ENCODE measurements around the gene PPP3CA. TPM values are rescaled to one million over a fixed set of nuclear protein-coding genes. Genes with fewer than 3 reads are reported as not detected.

PPP3CA gene
- total and polyA plus RNA-seq, 2 of the 13 experiments (the other 11 are each of a cell fraction or from before 2014, with no cell fraction given) = 4.8 to 13.2 TPM

DNA sequence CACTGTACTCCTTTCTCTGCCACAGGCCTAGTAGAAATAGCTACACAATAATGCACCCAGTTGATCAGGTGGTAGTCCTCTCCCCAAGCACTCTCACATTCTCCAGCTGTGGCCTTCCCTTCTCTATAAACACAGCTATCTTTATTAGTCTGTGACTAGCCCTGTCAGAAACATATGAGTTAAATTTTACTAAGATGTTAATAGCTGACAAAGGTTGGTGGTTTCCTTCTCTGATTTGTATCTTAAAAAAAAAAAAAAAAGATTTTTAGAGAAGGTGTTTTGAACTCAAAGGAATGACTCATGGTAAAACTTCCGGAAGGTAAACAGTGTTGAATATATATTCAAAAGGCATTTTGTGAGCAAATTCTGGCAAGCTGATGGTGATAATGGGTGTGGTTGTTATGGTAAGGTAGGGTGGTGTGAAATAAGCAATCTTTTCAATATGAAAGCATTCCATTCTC, 327.4 kb downstream of the PPP3CA start (continued):
- TF ChIP-seq, protein P1, sequence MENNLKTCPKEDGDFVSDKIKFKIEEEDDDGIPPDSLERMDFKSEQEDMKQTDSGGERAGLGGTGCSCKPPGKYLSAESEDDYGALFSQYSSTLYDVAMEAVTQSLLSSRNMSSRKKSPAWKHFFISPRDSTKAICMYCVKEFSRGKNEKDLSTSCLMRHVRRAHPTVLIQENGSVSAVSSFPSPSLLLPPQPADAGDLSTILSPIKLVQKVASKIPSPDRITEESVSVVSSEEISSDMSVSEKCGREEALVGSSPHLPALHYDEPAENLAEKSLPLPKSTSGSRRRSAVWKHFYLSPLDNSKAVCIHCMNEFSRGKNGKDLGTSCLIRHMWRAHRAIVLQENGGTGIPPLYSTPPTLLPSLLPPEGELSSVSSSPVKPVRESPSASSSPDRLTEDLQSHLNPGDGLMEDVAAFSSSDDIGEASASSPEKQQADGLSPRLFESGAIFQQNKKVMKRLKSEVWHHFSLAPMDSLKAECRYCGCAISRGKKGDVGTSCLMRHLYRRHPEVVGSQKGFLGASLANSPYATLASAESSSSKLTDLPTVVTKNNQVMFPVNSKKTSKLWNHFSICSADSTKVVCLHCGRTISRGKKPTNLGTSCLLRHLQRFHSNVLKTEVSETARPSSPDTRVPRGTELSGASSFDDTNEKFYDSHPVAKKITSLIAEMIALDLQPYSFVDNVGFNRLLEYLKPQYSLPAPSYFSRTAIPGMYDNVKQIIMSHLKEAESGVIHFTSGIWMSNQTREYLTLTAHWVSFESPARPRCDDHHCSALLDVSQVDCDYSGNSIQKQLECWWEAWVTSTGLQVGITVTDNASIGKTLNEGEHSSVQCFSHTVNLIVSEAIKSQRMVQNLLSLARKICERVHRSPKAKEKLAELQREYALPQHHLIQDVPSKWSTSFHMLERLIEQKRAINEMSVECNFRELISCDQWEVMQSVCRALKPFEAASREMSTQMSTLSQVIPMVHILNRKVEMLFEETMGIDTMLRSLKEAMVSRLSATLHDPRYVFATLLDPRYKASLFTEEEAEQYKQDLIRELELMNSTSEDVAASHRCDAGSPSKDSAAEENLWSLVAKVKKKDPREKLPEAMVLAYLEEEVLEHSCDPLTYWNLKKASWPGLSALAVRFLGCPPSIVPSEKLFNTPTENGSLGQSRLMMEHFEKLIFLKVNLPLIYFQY (CRISPR knock-in tag; IDR thresholded peaks at IDR 0.05; ENCODE audit: borderline replicate concordance) = no peak
- TF ChIP-seq ZBTB21 (CRISPR knock-in tag; IDR thresholded peaks at IDR 0.05) = no peak

DNA sequence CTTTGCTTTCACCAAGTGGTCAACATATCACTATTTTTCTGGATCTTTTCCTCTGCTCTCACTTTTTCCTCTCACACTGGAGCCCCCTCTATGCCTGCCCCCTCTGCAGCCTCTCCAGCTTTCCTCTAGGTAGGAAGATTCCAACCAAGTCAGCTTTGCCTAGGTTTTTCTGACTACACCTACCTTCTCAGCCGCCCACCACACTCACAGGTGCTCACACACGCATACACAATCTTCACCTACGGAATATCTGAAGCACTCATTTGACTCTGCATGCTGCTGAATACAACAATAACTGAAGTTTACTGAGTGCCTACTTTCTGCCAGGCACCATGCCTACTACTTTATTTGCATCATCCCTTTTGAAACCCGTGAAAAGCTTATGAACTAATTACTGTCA, 328.0 kb downstream of the PPP3CA start:
- no peak overlapping the region for H3K4me3 ChIP-seq (replicated peaks in 1 of 3; ENCODE audit: insufficient read depth in 1 of 3, low read depth in 2 of 3, low read length in 3 of 3)
- H3K79me2 ChIP-seq (ENCODE audit: insufficient read depth, low read length) = no peaks in the 10 kb centered on the region
- no TSS peak for BruUV-seq (replicated peaks)
- intact Hi-C loops (cut with micrococcal nuclease; ENCODE audit: unreplicated experiment) = no loop called here
- ATAC-seq = no peak
- 98% methylated on average over 4 of the region's 4 CpGs for WGBS (ENCODE audit: low lambda C conversion rate)
- no peaks in the 10 kb centered on the region for H4K20me1 ChIP-seq (ENCODE audit: insufficient read depth, low read length)
- no peak overlapping the region for H2AFZ ChIP-seq (ENCODE audit: low read length)
- peaks cover 20% of the 10 kb centered on the region for H3K4me1 ChIP-seq (ENCODE audit: insufficient read depth, low read length)
- CTCF ChIA-PET (ENCODE audit: low intra/inter-chr PET ratio, low total read pairs) = no interaction called here
- no peak for DNase-seq (ENCODE audit: low spot score)
- H3K36me3 ChIP-seq (replicated peaks in 1 of 2; ENCODE audit: control insufficient read depth in 1 of 2, insufficient read depth in 2 of 2, low read length in 2 of 2) = no peaks in the 10 kb centered on the region
- H3K9me3 ChIP-seq (ENCODE audit: low read length) = no peaks in the 10 kb centered on the region
- FAIRE-seq = no peak
- POLR2A ChIA-PET = no interaction called here
- no peak overlapping the region for H3K27ac ChIP-seq (ENCODE audit: extremely low read length, insufficient read depth, low read length)
- in situ Hi-C loops (cut with HindIII; ENCODE audit: extremely low pct_ligation_motif_present, low pct_unique_long_range_greater_than_20kb) = no loop called here
- H3K27me3 ChIP-seq (ENCODE audit: control insufficient read depth in 1 of 2, insufficient read depth in 2 of 2, low read length in 2 of 2) = no peaks in the 10 kb centered on the region
- no peak for TF ChIP-seq TCF7 (IDR thresholded peaks at IDR 0.05; ENCODE audit: low read depth)
- no peak for TF ChIP-seq ZNF570 (CRISPR knock-in tag; IDR thresholded peaks at IDR 0.05; ENCODE audit: borderline replicate concordance)
- TF ChIP-seq KLF12 (CRISPR knock-in tag; IDR thresholded peaks at IDR 0.05; ENCODE audit: borderline replicate concordance) = no peak
- TF ChIP-seq ARHGAP35 (CRISPR knock-in tag; IDR thresholded peaks at IDR 0.05; ENCODE audit: borderline replicate concordance) = no peak
- TF ChIP-seq RFX5 (IDR thresholded peaks at IDR 0.05; ENCODE audit: low read depth, low read length) = no peak
- no peak for TF ChIP-seq GATAD2A (CRISPR knock-in tag; IDR thresholded peaks at IDR 0.05)
- TF ChIP-seq, protein P2, sequence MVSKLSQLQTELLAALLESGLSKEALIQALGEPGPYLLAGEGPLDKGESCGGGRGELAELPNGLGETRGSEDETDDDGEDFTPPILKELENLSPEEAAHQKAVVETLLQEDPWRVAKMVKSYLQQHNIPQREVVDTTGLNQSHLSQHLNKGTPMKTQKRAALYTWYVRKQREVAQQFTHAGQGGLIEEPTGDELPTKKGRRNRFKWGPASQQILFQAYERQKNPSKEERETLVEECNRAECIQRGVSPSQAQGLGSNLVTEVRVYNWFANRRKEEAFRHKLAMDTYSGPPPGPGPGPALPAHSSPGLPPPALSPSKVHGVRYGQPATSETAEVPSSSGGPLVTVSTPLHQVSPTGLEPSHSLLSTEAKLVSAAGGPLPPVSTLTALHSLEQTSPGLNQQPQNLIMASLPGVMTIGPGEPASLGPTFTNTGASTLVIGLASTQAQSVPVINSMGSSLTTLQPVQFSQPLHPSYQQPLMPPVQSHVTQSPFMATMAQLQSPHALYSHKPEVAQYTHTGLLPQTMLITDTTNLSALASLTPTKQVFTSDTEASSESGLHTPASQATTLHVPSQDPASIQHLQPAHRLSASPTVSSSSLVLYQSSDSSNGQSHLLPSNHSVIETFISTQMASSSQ (IDR thresholded peaks at IDR 0.05; ENCODE audit: low read depth) = no peak
- TF ChIP-seq, protein P2 (CRISPR knock-in tag; IDR thresholded peaks at IDR 0.05; ENCODE audit: borderline replicate concordance) = no peak
- TF ChIP-seq ZNF33A (CRISPR knock-in tag; IDR thresholded peaks at IDR 0.05; ENCODE audit: borderline replicate concordance) = no peak
- no peak for TF ChIP-seq SIN3B (IDR thresholded peaks at IDR 0.05; ENCODE audit: low read length)
- TF ChIP-seq, protein P3, sequence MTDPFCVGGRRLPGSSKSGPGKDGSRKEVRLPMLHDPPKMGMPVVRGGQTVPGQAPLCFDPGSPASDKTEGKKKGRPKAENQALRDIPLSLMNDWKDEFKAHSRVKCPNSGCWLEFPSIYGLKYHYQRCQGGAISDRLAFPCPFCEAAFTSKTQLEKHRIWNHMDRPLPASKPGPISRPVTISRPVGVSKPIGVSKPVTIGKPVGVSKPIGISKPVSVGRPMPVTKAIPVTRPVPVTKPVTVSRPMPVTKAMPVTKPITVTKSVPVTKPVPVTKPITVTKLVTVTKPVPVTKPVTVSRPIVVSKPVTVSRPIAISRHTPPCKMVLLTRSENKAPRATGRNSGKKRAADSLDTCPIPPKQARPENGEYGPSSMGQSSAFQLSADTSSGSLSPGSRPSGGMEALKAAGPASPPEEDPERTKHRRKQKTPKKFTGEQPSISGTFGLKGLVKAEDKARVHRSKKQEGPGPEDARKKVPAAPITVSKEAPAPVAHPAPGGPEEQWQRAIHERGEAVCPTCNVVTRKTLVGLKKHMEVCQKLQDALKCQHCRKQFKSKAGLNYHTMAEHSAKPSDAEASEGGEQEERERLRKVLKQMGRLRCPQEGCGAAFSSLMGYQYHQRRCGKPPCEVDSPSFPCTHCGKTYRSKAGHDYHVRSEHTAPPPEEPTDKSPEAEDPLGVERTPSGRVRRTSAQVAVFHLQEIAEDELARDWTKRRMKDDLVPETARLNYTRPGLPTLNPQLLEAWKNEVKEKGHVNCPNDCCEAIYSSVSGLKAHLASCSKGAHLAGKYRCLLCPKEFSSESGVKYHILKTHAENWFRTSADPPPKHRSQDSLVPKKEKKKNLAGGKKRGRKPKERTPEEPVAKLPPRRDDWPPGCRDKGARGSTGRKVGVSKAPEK (CRISPR knock-in tag; IDR thresholded peaks at IDR 0.05; ENCODE audit: borderline replicate concordance) = no peak
- H3K9ac ChIP-seq (ENCODE audit: insufficient read depth, low read depth, low read length) = no peak overlapping the region
- no peak overlapping the region for H3K4me2 ChIP-seq (ENCODE audit: low read depth, low read length)
